Natural killer cell treated with Interleukin-12 subunit alpha and Interleukin-12 subunit beta and Interleukin-15 and Interleukin-18, amount 100 ng/mL, for 72 hours (primary cell): ENCODE results near the gene IL1F10. TPM values are rescaled to one million over a fixed set of nuclear protein-coding genes. Genes with fewer than 3 reads are reported as not detected.

Experiments
- ATAC-seq, 2 donors: fragments of 150-1000 bp; cut with Tn5 transposase in 1 of 2; sonication (Bioruptor Pico), chemical (Tn5 transposase) in 1 of 2; 2 replicates each; pipeline ENCODE4 v1.10.0; 2021
- DNase-seq: peaks from one replicate; pipeline ENCODE4 v3.0.0; 2022; ENCODE audit warnings: low spot score
- H3K27ac Mint-ChIP-seq, 2 donors: 1 replicate in 1 of 2; 2 replicates in 1 of 2; pipeline ENCODE4 v1.8.0; 2022; ENCODE audit warnings: mixed read lengths in 2 of 2, mild to moderate bottlenecking in 1 of 2, moderate library complexity in 1 of 2
- H3K27me3 Mint-ChIP-seq, 2 donors: 1 replicate in 1 of 2; 2 replicates in 1 of 2; pipeline ENCODE4 v1.8.0; 2022; ENCODE audit warnings: mixed read lengths in 2 of 2
- H3K36me3 Mint-ChIP-seq: one replicate; pipeline ENCODE4 v1.8.0; 2022; ENCODE audit warnings: mixed read lengths
- H3K4me1 Mint-ChIP-seq, 2 donors: 1 replicate in 1 of 2; 2 replicates in 1 of 2; pipeline ENCODE4 v1.8.0; 2022; ENCODE audit warnings: low read depth in 2 of 2, mixed read lengths in 2 of 2, mild to moderate bottlenecking in 1 of 2
- H3K4me3 Mint-ChIP-seq: one replicate; pipeline ENCODE4 v1.8.0; 2022; ENCODE audit warnings: mixed read lengths
- H3K9me3 Mint-ChIP-seq: 2 replicates; pipeline ENCODE4 v1.8.0; 2022; ENCODE audit warnings: mixed read lengths
- total RNA-seq, 2 donors: library from RNA; stranded (reverse); gene quantifications; one replicate each; pipeline ENCODE4 v1.2.3, GENCODE V29; 2022

IL1F10 gene
- total RNA-seq, 2 donors from 2014 or later: not detected

DNA sequence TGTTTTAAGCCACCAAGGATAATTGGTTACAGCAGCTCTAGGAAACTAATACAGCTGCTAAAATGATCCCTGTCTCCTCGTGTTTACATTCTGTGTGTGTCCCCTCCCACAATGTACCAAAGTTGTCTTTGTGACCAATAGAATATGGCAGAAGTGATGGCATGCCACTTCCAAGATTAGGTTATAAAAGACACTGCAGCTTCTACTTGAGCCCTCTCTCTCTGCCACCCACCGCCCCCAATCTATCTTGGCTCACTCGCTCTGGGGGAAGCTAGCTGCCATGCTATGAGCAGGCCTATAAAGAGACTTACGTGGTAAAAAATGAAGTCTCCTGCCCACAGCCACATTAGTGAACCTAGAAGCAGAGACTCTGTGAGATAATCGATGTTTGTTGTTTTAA is 3.5 kb upstream of the IL1F10 start:
- no peak for DNase-seq
- Mint-ChIP-seq H3K27ac (no peak overlapping the region), H3K4me1 (no peaks in the 10 kb centered on the region), H3K9me3 (no peaks in the 10 kb centered on the region), H3K36me3 (no peaks in the 10 kb centered on the region), H3K27me3 (peaks cover 10 to 27% of the 10 kb centered on the region in 2 donors), H3K4me3 (no peak overlapping the region)
- no peak for ATAC-seq

DNA sequence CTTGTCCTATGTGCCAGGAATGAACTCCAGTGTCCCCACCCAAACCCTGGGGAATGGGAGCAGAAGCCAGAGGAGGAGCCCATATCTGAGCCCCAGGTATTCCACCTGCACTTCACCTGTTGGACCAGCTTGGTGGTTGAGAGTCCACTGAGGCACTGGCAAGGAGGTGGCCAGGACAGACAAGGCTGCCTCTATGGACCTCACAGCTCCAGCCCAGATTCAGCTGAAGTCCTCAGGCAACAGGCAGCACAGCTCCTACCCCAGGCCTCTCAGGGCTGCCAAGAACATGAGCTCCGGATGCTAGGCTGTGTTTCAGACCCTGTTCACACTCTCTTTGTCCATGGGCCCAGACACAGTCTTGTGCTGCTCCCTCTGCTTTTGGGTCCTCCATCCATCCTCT is 2.9 kb upstream of the IL1F10 start:
- Mint-ChIP-seq H3K9me3 (no peaks in the 10 kb centered on the region), H3K27ac (no peak overlapping the region), H3K4me1 (no peaks in the 10 kb centered on the region), H3K36me3 (no peaks in the 10 kb centered on the region), H3K4me3 (no peak overlapping the region), H3K27me3 (peaks cover 13 to 33% of the 10 kb centered on the region in 2 donors)
- ATAC-seq (no peak), DNase-seq (no peak)

GRCh38 chr2:113068249-113068648 is 479 bp downstream of the IL1F10 start:
- DNase-seq (no peak), ATAC-seq (no peak)
- Mint-ChIP-seq H3K9me3 (no peaks in the 10 kb centered on the region), H3K4me1 (no peaks in the 10 kb centered on the region), H3K27ac (no peak overlapping the region), H3K36me3 (no peaks in the 10 kb centered on the region), H3K27me3 (peaks cover 12 to 36% of the 10 kb centered on the region in 2 donors), H3K4me3 (no peak overlapping the region)

DNA sequence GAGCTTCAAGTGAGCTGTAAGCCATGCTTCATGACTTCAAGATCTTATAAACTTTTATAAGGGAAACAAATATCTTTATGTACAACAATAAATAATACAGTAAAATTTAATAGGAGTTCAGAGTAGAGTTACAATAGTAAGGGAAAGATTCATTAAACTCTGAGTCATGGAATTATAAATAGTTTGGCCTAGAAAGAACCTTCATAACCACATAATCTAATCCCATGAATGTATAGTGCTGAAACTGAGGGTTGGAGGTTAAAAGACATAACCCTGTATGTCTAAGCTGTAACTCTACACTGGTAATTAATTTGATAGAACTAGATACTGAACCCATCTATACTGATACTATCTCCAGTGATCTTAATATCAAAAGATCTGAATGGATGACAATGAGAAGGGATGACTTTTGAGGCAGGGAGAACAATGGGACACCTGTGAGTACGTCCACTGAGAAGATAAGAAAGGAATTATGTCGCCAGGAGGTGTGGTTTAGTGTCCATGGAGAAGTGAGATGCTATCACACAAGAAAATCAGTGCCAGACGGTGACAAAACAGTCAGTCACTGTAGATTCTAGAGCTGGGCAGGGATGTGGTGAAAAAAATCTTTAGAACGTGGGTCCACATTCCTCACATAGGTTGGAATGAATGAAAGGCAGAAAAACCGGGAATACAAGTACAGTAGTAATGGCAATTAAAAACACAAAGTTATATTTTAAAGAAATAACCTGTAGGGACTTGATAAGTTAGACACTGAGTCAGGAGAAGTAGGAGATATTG is 1.1 kb downstream of the IL1F10 start:
- DNase-seq (no peak), ATAC-seq (no peak)
- Mint-ChIP-seq H3K4me3 (no peak overlapping the region), H3K27ac (no peak overlapping the region), H3K36me3 (no peaks in the 10 kb centered on the region), H3K4me1 (no peaks in the 10 kb centered on the region), H3K27me3 (peaks cover 13 to 36% of the 10 kb centered on the region in 2 donors), H3K9me3 (no peaks in the 10 kb centered on the region)

- H3K9me3 Mint-ChIP-seq: no peaks in the 10 kb centered on the region
- ATAC-seq (no peak), DNase-seq (no peak)
- no peak overlapping the region for H3K4me3 Mint-ChIP-seq
- H3K36me3 Mint-ChIP-seq: no peaks in the 10 kb centered on the region
- H3K4me1 Mint-ChIP-seq: peaks cover 2% of the 10 kb centered on the region in 2 donors
- H3K27ac Mint-ChIP-seq: no peak overlapping the region
- H3K27me3 Mint-ChIP-seq: peaks cover 12 to 36% of the 10 kb centered on the region in 2 donors
These were observed 2.2 kb downstream of the IL1F10 start for GRCh38 chr2:113069676-113070605.

- no peaks in the 10 kb centered on the region for H3K9me3 Mint-ChIP-seq
- no peaks in the 10 kb centered on the region for H3K36me3 Mint-ChIP-seq
- ATAC-seq (no peak), DNase-seq (no peak)
- peaks cover 7% of the 10 kb centered on the region in 2 donors for H3K4me1 Mint-ChIP-seq
- peaks cover 10 to 36% of the 10 kb centered on the region in 2 donors for H3K27me3 Mint-ChIP-seq
- H3K4me3 Mint-ChIP-seq: no peak overlapping the region
- H3K27ac Mint-ChIP-seq: no peak overlapping the region
These were observed 2.8 kb downstream of the IL1F10 start for GRCh38 chr2:113070606-113070975.

DNA sequence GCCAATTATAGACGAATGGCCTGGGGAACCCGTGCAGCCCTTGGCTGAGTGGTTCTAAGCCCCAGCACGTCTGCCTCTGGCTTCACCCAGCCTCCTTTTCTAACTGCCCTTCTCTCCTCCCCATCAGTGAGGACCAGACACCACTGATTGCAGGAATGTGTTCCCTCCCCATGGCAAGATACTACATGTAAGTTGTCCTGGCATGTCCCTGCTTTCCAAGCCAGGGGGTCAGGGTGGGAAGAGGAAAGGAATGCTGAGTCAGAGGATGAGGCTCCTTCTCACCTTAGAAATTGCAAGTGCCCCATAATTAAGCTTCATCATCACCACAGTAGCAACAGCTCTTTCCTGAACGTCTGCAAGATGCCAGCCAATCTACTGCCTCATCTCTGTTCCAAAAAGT is 4.8 kb downstream of the IL1F10 start:
- no peak for ATAC-seq

DNA sequence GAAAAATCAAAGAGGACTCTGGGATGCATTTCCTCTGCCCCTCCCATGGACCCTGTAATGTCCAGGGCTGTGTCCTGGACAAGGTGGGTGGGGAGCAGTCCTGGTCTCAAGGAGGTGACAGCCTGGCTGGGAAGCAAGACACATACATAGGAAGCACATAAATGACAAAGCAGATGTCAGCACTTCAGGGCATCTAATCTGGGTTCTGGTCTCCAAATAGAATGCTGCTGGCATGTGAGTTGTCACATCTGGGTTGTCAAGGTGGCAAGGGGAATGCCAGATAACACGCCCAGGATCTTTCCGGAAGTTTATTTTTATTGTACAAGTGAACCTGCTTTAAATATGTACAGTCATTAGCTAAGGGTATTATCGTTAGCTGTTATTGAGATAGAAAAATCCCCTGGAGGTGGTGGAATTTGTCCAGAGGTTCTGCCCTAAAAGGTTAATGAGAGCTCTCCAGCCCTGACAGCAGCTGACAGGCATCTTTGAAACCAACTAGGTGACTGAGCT is 5.6 kb downstream of the IL1F10 start:
- Mint-ChIP-seq H3K27me3 (peaks cover 19 to 31% of the 10 kb centered on the region in 2 donors), H3K4me1 (peaks cover 7% of the 10 kb centered on the region in 2 donors), H3K4me3 (no peak overlapping the region), H3K9me3 (no peaks in the 10 kb centered on the region), H3K27ac (no peak overlapping the region), H3K36me3 (no peaks in the 10 kb centered on the region)
- no peak for DNase-seq
- ATAC-seq: no peak

More for the DNA sequence above, 4.8 kb downstream of the IL1F10 start:
- peaks cover 7% of the 10 kb centered on the region in 2 donors for H3K4me1 Mint-ChIP-seq
- no peak for DNase-seq
- no peak overlapping the region for H3K4me3 Mint-ChIP-seq
- H3K27me3 Mint-ChIP-seq: peaks cover 16 to 38% of the 10 kb centered on the region in 2 donors
- no peaks in the 10 kb centered on the region for H3K36me3 Mint-ChIP-seq
- H3K9me3 Mint-ChIP-seq: no peaks in the 10 kb centered on the region
- H3K27ac Mint-ChIP-seq: no peak overlapping the region

DNA sequence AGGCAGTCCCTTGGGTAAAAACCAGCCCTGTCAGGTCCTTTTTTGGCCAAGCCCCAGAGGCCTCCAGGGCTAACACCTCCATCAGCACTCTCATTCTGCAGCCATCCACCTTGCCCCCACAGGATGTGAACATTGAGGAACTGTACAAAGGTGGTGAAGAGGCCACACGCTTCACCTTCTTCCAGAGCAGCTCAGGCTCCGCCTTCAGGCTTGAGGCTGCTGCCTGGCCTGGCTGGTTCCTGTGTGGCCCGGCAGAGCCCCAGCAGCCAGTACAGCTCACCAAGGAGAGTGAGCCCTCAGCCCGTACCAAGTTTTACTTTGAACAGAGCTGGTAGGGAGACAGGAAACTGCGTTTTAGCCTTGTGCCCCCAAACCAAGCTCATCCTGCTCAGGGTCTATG is 7.3 kb downstream of the IL1F10 start:
- Mint-ChIP-seq H3K4me1 (peaks cover 7% of the 10 kb centered on the region in 2 donors), H3K4me3 (no peak overlapping the region)

DNA sequence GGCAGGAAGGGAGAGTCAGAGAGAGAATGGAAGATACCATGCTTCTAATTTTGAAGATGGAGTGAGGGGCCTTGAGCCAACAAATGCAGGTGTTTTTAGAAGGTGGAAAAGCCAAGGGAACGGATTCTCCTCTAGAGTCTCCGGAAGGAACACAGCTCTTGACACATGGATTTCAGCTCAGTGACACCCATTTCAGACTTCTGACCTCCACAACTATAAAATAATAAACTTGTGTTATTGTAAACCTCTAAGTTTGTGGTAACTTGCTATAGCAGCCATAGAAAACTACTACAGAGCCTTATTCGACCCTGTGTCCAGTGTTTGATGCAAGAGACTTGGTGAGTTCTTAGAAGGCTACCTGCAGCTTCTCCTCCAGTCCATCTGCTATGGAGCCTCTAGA is 7.8 kb downstream of the IL1F10 start:
- H3K4me3 Mint-ChIP-seq: no peak overlapping the region
- peaks cover 15% of the 10 kb centered on the region in 2 donors for H3K27me3 Mint-ChIP-seq
- DNase-seq (no peak), ATAC-seq (no peak)
- no peaks in the 10 kb centered on the region for H3K9me3 Mint-ChIP-seq
- no peaks in the 10 kb centered on the region for H3K36me3 Mint-ChIP-seq
- H3K27ac Mint-ChIP-seq: no peak overlapping the region
- H3K4me1 Mint-ChIP-seq: peaks cover 7% of the 10 kb centered on the region in 2 donors

More for the DNA sequence above, 7.3 kb downstream of the IL1F10 start:
- peaks cover 15 to 16% of the 10 kb centered on the region in 2 donors for H3K27me3 Mint-ChIP-seq
- DNase-seq (no peak), ATAC-seq (peak in 1 of 2 donors; percentile 28)
- no peaks in the 10 kb centered on the region for H3K36me3 Mint-ChIP-seq
- H3K9me3 Mint-ChIP-seq: no peaks in the 10 kb centered on the region
- no peak overlapping the region for H3K27ac Mint-ChIP-seq

GRCh38 chr2:113076954-113077669 is 9.3 kb downstream of the IL1F10 start:
- H3K9me3 Mint-ChIP-seq: no peaks in the 10 kb centered on the region
- no peak for ATAC-seq

GRCh38 chr2:113077921-113078320 is 10.2 kb downstream of the IL1F10 start:
- Mint-ChIP-seq H3K27ac (no peak overlapping the region), H3K9me3 (no peaks in the 10 kb centered on the region), H3K4me1 (peaks cover 7% of the 10 kb centered on the region in 2 donors), H3K36me3 (no peaks in the 10 kb centered on the region), H3K27me3 (peaks cover 15 to 16% of the 10 kb centered on the region in 2 donors), H3K4me3 (no peak overlapping the region)
- DNase-seq: no peak
- ATAC-seq: no peak

More at GRCh38 chr2:113076954-113077669, 9.3 kb downstream of the IL1F10 start:
- H3K4me1 Mint-ChIP-seq: peaks cover 7% of the 10 kb centered on the region in 2 donors
- no peak overlapping the region for H3K4me3 Mint-ChIP-seq
- DNase-seq: no peak
- H3K36me3 Mint-ChIP-seq: no peaks in the 10 kb centered on the region
- H3K27ac Mint-ChIP-seq: no peak overlapping the region
- H3K27me3 Mint-ChIP-seq: peaks cover 15 to 16% of the 10 kb centered on the region in 2 donors

- no peak for ATAC-seq
- Mint-ChIP-seq H3K4me3 (no peak overlapping the region), H3K4me1 (peaks cover 7% of the 10 kb centered on the region in 2 donors), H3K27ac (no peak overlapping the region), H3K9me3 (no peaks in the 10 kb centered on the region), H3K36me3 (no peaks in the 10 kb centered on the region), H3K27me3 (peaks cover 16 to 18% of the 10 kb centered on the region in 2 donors)
- DNase-seq: no peak
These were observed 10.6 kb downstream of the IL1F10 start for GRCh38 chr2:113078350-113078839.
